NK-92 (cell line): ENCODE data around the gene MAN2A1.
"Not testable (repeated sequence)": the region's sequence is repeated elsewhere in the genome, so short reads cannot be mapped to it uniquely, and the experiment has no call there.

Source experiments
- DNase-seq: peaks from one replicate; lab custom pipeline; 2025; ENCODE audit not compliant: unreplicated experiment; lab: John Stamatoyannopoulos, UW

The MAN2A1 gene

DNA sequence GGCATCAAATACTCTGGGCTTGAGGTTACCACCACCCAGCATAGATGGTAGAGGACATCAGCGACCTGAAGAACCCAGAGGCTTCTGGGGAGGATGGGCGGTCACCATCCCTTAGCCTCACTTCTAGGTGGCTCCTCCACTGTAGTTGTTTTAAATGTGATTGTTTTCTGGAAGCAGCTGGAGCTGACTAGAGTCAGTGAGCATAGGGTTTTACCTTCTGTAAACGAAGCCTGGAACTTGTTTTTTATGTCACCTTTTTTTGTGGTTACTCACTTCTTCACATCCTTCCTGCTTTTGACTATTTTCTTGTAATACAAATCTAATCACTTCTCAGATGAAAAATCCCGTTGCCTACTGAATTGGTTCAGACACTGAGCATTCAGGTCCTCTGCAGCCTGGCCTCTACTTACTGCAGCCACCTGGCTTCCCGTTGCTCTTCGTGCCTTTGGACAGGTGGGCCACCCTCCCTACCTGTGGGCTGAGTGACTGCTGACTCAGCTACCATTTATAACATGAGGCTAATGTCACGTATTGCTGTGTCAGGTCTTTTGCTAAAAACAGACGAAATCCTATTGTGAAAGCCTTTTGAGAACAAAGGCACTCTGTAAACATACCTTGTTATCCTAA is 167.8 kb downstream of the MAN2A1 start:
- no peak for DNase-seq

DNA sequence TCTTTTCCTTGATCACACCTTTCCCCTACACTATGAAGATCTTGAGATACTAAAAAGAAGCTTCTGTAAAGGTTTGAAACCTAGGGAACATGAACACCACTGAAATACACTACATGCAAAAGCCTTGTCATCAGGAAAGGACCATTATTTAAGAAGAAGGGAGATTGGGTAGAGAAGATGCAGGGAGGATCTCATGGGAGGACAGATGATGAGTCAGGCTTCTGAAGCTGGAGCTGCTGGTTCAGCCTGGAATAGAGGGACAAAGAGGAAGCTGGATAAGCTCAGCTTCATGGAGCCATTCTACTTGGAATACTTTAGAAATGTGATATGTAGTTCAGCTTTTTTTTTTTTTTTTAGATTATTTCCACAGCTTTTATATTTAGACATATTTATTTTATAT is 169.8 kb downstream of the MAN2A1 start:
- DNase-seq = no peak

DNA sequence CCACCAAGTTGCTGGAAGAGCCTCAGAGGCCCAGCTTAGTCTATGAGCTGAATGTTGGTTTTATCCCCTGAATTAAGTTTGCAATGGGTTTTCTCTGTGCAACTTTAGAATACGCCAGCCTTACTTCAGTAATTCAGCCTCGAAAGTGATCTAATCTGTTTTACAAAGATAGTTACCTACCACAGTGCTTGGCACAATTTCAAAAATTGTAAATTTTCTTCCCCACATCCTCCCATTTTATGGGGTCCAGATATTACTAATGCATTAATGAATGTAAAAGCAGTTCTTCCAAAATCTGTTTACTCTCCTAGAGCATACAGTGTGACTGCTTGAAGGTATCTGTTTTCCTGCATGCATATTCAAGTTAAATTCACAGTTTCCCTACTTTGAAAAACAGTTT is 172.6 kb downstream of the MAN2A1 start:
- DNase-seq = no peak

DNA sequence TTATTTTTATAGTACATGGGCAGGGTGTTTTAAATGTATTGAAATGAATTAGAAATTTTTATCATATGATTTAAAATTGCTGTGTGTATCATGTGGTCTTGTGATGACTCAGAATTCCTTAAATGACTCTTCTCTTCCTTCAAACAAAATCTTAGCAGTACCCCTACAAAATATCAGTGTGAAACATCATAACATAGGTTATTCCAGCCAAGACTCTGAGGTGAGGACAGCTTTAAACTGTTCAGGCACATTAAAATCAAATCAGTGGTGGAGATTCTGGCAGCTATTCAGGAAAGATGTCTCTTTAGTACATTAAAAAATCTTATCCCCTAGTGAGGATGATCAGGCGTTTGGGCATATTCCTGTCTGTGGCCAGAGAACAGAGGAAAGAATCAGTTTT is 174.0 kb downstream of the MAN2A1 start:
- no peak for DNase-seq

DNA sequence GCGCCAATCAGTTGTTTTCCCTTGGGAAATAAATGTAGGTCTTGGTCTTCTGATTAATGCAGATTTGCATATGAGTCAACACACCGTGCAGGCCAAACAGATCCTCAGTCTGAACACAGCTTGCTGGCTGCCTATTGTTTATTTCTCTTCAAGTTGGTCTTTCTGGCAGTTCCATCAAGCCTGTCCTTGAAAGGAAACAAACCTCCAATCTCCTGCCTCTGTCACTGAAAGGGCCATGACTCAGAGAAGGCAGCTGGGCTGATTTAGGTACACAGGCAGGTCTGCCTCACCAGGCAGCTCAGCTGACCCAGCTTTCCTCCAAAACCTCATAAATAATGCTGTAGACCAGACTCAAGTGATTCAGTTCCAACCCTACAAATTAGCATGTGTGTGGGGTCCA is 175.9 kb downstream of the MAN2A1 start:
- no peak for DNase-seq

DNA sequence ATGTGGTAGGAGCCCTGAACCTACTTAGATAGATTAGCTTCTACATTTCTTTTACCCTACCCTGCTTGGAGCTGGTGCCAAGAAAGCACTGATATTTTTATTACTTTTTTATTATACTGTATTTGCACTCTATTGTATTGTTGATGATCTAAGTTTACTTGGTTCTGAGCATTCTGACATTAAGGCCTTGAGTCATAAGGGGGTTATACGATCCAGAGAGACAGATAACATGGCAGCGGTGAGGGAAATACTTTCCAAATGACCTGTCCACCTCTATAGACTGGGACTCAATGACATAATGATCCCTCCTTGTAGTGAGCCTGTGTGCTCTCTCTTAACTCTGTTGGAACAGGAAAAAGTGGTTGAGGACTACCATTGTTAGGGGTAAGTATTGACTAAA is 176.3 kb downstream of the MAN2A1 start:
- DNase-seq = no peak

DNA sequence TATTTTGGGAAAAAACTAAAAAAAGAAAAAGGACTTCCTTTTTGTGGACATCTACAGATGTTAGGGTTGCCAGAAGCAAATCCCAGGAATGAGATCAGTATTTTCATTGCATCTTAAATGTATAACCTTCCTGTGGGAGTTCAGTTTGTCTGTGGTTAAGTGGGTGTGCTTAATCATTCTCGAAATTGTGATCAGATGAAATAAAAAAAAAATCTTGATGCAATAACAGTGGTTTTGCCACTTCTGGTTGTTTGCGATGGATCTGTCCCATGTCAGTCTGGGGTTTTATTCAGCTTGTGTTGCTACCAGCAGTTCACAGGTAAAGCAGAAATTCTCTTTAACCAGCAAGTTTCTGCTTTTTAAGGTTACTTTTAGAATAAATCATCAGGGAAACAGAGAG is 179.0 kb downstream of the MAN2A1 start:
- no peak for DNase-seq

DNA sequence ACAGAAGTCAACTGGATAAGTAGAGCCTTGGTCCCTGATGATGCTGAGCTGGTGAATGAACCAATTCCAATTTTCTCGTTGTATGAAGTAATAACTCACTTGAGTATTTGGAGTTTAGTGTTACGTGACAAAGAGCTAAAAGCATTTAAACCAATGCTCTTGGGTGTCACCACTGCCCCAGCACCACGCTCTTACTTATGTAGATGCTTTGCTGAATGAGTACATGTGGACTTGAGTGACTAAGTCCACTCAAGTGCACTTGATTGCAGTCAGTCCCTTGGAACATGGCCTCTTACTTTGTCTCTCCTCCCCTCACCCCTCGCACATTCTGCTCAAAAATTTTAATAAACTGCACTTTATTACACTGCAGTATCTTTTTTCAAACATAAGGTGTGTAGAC is 184.0 kb downstream of the MAN2A1 start:
- no peak for DNase-seq

DNA sequence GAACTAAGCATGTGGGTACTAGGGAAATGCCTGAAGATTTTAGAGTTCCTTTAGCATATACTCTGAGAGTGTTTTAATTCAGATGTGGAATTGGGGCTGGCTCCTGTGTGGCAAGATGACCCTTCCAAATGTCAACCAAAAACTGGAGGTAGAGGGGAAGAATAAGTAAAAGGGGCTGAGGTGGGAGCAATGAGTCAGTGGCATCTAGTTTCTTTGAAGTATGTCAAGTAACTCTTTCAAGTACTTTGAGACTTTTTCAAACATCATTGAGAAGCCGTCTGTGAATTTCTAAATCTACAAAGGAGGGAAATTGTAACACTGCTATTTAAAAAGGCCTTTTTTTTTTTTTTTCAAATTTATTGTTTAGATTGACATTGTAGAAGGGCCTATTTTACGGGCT is 184.4 kb downstream of the MAN2A1 start:
- DNase-seq = no peak

DNA sequence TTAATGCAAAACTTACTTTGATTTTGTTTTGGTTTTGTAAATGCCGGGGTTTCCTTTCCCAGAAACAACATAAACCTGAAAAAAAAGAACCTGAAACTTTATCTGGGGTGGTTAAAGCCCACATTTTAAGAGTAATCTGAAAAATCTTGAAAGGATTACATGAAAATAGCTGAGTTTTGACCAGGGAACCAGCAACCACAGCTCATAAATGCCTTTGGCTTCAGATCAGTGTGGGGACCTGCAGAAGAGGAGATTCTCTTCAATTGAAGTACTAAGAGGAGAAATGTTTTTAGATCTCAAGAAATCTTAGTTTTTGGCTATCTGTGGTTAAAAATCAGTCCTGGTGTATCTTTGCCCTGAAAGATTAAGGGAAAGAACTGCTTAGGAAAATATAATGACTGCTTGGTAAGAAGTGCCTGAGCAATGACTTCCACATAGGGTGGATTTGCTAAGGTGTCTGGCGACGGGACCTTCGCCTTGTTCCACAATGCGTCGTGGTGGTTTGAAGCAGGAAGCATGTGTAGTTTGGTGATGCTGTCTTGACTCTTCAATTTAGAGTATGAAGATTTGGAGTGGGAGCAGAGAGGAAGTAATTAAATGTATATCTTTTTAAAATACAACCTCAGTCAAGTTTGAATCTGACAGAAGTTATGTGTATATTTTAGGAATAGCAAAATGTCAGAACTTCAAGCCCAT is 186.5 kb downstream of the MAN2A1 start:
- no peak for DNase-seq

DNA sequence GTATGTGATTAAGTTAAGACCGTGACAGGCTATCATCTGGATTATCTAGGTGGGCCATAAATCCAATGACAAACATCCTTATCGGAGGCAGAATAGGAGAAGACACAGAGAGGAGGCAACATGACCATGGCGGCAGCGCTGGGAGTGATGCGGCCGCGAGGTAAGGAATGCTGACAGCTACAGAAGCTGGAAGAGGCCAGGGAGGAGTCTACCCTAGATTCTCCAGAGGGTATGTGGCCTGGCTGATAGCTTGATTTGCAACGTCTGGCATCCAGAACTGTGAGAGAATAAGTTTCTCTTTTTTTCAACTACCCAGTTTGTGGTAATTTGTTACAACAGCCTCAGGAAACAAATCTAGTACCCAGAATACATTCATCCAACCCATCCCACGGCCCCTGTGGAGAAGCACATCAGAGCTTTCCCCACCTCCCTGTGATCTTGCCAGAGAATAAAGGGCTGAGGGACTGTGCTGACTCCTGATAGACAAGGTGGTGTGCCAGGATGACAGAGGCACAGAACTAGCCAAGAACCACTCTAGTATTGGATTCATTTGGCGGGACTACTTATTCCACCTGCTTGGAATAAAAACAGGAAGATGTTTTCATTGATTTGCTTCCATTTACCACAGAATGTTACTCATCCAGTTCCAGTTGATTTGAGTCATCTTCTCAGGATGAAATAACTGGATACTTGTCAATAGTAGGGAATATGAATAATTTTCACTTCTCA is 187.4 kb downstream of the MAN2A1 start:
- DNase-seq = no peak

DNA sequence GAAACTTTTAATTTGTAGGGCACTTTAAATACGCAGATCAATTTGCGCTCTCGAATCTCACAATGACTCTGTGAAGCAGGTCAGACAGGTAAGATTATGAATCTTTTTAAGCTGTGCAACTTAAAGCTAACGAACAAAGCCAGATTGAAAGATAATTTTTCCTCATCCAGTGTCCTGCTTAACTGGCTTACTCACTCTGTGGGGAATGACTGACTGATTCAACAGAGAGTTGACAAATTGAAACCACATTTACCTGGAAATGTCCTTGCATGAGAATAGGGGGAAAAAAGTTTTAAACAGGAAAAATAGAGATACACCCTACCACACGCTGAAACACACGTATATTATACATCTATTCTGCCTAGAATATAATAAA is 187.9 kb downstream of the MAN2A1 start:
- no peak for DNase-seq

DNA sequence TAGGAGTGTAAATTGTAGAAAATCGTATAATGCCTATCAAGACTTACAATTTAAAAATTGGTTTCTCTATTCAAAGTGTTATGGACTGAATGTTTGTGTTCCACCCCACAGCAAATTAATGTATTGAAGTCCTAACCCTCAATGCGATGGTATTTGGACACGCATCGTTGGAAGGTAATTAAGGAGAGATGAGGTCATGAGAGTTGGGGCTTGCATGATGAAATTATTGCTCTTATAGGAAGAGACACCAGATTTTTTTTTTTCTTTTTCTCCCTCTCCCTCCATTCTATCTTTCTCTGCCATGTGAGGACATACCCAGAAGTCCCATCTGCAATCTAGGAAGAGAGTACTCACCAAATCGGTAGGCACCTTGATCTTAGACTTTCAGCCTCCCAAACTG is 189.2 kb downstream of the MAN2A1 start:
- DNase-seq = no peak

DNA sequence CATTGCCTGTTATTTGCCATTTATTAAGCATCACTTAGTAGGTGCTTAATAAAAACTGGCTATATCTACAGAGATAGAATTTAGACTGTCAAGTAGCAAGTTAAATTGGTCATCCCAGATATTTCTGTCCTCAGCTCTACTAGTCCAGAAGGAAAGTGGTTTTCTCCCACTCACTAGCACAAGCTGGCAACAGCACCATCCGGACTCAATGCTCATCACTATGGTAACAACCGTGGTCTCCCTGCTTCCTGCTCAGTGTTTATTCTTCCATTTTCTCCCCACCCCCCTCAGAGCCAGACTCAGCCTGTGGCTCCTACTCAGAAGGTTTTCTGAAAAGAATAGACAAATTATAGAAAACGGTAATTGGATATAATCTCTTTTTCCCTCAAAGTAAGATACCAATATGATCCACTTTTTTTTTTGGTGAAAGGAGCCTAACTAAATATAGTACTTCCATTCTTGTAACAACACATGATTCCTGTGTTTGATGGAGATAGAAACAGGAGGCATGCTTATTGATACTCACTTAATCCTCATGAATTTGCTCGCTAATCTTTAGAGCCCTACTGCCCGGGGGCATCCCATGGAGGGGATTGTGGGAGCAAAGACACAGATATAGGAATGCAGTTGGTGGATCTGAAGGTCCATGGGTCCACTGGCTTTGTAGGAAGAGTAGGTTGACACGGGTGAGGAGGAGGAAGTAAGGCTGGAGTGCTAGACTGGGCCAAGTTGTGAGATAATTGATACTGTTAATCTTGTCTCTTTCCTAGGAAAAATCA is 191.4 kb downstream of the MAN2A1 start:
- no peak for DNase-seq

DNA sequence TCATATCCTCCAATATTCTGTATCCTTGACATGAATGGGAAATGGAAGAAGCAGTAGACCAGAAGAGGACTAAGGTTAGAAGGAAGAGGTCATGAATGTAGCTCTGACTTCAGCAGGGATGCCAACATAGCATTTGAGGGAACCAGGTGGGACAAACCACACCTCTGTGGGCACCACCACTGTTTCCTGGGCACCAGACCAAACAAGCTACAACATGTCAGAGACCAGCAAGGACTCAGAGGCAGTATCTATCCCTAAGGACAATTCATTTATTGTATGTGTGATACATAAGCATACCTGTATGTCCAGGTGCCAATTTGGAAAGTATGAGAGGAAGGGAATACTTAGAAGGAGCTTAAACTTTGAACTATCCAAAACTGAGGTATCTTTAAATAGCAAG is 192.8 kb downstream of the MAN2A1 start:
- no peak for DNase-seq

DNA sequence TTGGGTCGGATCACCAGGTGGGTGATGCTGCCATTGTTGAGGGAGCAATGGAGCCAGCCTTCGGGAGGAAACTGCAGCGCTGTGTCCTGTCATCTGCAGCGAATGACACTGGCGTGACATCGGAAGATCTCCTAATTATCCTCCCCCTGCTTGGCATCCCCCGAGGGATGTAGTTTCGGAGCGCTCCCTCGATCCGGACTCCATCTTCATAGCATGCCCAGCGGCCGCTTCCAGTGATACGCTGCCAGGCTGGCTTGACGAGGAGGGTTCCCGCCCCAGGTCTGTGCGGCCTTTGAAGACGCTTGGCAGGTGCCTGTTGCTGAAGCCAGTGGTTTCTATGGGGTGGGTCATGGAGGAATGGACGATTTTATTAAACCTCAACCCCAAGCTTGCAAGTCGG is 194.9 kb downstream of the MAN2A1 start:
- no peak for DNase-seq

DNA sequence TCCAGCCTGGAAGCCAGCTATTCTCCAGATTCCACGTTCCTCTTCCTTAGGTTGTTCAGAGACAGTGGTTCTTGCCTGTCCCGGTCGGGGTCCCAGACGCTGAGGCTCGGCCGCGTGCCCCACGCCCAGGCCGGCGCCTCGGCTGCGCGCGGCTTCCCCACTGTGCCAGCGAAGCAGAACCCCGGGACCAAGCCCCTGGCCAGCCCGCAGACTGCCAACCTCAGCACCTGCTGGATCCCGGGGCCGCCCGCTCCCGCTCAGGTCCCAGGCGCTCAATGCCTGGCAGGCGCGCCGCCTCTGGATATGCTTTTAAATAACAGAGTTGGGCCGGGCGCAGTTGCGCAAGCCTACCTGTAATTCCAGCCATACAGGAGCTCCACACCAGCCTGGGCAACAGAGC is 195.5 kb downstream of the MAN2A1 start:
- no peak for DNase-seq

DNA sequence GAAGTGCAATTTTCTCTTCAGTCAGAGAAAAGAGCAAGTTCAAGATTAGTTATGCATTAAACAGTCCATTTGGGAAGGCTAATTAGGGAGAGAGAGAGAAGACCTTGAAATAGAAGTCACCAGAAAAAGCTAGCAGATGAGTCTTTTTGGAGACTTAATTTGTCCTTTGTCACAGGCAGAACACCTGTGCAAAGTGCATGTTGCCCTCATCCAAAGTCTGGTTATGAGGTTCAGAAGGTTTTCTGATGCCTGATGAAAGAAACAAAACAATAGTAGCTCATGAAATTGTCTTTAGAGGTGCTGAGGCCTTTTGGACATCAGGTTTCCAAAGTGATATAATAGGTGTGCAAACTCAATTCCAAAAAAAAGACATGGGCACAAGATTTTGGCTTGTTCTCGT is 199.3 kb downstream of the MAN2A1 start:
- DNase-seq = no peak

DNA sequence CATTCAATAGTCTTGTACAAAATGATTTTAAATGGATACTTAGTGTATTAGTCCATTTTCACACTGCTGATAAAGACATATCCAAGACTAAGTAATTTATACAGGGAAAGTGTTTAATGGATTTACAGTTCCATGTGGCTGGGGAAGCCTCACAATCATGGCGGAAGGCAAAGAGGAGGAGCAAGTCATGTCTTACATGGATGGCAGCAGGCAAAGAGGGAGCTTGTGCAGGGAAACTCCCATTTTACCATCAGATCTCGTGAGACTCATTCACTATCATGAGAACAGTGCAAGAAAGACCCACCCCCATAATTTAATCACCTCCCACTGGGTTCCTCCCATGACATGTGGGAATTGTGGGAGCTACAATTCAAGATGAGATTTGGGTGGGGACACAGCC is 203.5 kb downstream of the MAN2A1 start:
- DNase-seq = not testable (repeated sequence)

DNA sequence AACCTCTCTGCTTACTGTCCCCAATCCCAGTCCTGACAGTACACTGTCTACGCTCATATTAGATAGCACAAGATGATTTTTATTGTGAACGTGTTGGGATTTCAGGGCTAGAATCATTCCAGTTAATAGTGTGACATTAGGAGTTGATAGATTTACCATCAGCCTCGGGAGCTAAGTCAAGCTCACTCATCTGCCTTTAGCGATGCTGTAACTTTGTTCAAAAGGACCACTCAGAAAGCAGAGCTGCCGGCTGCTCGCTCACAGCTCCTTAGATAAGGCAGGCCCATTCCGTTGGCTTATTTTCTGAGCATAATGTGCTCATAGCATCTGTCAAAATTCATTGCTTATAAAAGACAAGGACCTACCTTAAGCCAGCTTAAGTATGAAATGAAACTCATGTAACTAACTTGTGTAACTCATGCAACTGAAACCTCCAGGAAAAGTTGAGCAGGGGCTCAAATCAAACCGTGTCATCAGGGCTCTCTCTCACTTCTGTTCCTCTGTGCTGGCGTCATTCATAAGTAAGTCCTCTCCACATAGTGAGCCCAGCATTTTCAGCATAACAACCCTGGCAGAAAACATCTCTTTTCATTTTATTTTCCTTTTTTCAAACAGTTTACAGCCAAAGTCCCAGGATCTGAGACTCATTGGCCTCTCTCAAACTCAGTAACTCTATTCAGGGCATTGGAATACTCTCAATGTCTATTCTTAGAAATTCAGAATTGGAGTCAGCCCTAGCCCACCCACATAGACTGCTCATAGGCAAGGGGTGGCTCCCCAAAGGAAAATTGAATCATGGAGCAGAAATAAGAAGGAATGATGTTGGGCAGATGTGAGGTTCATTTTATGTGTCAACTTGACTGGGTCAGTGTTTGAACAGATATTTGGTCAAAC is 208.8 kb downstream of the MAN2A1 start:
- DNase-seq = no peak

DNA sequence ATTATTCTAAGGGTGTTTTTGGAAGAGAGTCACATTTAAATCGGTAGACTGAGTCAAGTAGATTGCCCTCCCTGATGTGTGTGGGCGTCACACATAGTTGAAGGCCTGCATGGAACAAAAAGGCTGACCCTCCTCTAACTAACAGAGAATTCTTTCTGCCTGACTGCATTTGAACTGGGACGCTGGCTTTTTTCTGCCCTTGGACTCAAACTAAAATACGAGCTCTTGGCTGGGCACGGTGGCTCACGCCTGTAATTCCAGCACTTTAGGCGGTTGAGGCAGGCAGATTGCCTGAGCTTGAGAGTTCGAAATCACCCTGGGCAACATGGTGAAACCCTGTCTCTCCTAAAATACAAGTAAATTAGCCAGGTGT is 209.4 kb downstream of the MAN2A1 start:
- no peak for DNase-seq
